ENCODE data around the gene POLR2B.
A peak's percentile ranks its signal among the peaks of the same experiment; 100 is the strongest.
"Not testable (repeated sequence)": the region's sequence is repeated elsewhere in the genome, so short reads cannot be mapped to it uniquely, and the experiment has no call there.

POLR2B gene

DNA sequence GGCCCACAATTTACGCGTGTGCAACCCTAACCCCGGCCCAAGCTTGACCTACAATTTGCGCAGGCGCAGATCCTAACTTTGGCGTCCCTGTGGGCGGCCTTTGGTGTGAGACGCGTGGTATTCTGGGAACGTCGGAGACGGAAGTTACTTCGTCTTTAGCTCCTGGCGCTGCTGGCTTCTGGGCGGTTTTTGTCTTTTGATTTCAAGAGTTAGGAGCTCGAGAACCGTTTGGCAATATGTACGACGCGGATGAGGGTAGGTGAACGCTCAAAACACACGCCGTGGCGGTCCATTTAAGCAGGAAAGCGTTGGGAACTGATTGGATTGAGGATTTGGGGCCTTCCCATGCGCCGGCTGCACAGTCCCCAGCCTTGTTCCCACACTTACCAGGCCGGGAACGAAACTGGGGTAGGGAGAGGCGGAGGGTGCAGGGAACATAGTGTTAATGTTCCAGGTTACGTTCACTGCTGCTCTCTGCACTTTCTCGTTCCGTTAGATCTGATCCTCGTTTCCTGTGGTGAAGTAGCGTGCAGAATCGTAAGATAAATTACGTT lies at the start of gene POLR2B:
TSS of gene POLR2B (plus strand) at position 147 of the 554 bp plus-strand sequence. CDS start at position 237, 90 bp downstream.
- DNase-seq (ENCODE audit: low read depth in 2 of 2), result peak; percentile 53 to 60

DNA sequence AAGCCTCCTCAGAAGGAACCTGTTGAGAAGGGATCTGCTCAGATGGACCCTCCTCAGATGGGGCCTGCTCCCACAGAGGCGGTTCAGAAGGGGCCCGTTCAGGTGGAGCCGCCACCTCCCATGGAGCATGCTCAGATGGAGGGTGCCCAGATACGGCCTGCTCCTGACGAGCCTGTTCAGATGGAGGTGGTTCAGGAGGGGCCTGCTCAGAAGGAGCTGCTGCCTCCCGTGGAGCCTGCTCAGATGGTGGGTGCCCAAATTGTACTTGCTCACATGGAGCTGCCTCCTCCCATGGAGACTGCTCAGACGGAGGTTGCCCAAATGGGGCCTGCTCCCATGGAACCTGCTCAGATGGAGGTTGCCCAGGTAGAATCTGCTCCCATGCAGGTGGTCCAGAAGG lies 48.1 kb upstream of the POLR2B start:
- no peak for DNase-seq (ENCODE audit: low read depth in 2 of 2)

DNA sequence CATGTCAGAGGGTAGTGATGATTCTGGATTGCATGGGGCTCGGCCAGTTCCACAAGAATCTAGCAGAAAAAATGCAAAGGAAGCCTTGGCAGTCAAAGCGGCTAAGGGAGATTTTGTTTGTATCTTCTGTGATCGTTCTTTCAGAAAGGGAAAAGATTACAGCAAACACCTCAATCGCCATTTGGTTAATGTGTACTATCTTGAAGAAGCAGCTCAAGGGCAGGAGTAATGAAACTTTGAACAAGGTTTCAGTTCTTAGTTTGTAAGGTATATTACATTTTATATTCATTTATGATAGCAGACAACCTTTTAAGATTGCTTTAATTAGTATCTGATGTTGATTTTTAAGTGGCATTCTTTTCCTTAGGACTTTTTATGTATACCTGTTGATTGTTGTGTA lies 46.8 kb upstream of the POLR2B start:
- DNase-seq (ENCODE audit: low read depth in 2 of 2), result no peak

DNA sequence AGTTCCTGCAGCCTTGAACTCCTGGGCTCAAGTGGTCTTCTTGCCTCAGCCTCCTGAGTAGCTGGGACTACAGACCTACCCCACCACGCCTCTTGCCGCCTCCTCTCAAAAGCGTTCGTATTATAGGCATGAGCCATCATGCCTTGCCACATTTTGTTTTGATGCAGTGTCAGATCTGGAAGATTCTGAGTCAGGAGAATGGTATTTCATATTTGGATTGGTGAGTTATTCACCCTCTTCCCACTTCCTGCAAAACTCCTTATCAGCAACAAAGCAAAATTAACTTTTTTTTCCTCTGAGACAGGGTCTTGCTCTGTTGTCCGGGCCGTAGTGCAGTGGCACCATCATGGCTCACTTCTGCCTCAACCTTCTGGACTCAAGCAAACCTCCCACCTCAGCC lies 41.4 kb upstream of the POLR2B start:
- no peak for DNase-seq (ENCODE audit: low read depth in 2 of 2)

DNA sequence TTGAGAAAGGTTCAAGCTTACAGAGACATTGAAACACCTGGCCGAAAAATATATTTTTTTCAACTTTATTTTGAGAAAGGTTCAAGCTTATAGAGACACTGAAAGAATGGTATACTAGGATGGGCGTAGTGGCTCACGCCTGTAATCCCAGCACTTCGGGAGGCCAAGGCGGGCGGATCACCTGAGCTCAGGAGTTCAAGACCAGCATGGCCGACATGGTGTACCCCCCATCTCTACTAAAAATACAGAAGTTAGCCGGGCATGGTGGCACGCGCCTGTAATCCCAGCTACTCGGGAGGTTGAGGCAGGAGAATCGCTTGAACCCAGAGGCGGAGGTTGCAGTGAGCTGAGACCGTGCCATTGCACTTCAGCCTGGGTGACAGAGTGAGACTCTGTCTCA lies 38.9 kb upstream of the POLR2B start:
- DNase-seq (ENCODE audit: low read depth in 2 of 2), result not testable (repeated sequence)

DNA sequence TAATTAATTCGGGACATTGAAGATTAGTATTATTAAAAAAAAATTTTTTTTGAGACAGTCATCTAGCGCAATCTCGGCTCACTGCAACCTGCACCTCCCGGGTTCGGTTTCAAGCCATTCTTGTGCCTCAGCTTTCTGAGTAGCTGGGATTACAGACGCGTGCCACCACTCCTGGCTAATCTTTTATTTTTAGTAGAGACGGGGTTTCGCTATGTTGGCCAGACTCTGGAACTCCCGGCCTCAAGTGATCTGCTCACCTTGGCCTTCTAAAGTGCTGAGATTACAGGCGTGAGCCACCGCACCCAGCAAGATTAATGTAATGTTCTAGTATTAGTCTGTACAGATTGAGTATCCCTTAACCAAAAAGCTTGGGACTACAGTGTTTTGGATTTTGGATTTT lies 38.3 kb upstream of the POLR2B start:
- DNase-seq (ENCODE audit: low read depth in 2 of 2), result no peak

DNA sequence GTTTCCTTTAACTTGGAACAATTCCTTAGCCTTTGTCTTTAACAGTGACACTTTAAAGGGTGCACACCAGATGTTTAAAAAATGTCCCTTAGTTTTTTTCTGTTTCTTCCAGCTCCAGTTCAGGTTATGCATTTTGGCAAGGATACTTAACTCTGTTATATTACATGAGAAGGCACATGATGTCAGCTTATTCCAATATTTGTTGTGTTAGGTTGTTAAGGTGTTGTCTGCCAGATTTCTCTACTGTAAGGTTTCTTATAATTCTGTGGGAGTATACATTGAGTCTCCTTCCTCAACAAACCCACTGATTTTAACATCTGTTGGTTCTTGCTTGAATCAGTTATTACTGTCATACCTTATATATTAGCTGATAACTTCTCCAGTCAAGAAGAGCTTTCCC lies 37.7 kb upstream of the POLR2B start:
- DNase-seq (ENCODE audit: low read depth in 2 of 2), result no peak

DNA sequence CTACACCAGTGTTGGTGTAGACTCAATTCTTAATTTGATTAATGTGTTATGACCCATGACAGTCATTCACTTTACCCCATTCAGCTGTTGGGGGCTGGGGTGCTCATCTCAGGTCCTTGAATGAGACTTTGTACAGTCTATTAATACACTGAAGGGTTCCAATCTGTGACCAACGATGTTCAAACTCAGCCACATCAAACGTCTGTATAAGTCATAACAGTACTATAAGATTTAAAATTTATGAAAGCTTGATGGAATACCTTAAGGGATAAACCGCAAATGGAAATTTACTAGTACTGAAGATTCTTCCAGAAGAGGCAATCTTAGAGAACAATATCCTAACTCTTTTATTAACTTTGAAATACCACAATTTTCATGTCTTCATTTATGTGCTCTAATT lies 37.3 kb upstream of the POLR2B start:
- DNase-seq (ENCODE audit: low read depth in 2 of 2), result no peak

DNA sequence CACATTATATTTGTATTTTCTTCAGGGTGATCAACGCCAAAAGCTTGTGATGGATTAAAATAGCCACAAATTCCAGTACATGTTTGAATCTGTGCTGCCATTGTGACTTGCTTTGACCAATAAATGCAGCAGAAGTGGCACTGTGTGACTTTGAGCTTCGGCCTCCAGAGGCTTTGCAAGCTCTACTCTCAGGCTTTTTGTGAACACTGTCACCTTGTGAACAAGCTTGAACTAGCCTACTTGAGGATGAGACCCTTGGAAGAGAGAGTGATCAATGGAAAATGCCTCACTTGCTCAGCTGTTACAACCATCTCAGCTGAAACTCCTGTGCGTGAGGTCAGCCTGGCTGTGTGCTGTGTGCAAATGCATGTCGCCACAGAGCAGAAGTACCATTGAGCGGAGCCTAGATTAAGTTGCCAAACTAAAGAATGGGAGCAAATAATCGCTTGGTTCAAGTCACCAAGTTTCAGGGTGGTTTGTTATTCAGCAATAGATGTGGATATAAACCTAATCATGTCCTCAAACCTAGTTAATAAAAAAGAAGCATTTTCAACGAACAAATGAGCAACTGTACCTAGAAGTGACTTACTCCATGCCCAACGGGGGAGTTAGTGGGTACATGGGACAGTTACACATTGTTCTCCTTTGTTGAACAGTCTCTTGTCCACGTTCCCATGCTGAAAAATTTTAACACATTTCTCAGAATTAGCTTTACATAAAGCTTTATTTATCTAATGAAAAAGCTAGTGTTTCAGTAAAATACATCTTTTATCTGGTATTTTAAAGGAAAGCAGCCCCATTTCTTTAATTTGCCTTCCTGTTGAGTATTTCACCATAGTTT lies 24.8 kb upstream of the POLR2B start:
- DNase-seq (ENCODE audit: low read depth in 2 of 2), result no peak

DNA sequence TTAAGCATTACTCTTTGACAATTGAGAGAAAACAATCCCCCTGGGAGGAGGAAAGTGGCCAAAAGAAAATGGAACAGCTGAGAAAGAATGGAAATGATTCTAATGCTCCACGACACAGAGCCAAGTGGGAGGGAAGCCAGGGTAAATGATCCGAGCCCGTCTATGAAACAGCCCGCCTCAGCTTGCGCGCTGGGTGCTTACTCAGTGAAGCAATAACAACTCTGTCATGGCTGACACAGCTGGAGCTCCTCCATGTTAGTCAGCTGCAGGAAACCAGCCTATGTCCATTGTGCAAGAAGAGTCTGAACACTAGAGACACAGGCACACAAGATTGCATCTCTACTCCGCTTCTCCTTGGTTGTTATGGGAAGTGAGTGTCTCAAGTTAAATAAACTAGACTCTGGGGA lies 20.6 kb upstream of the POLR2B start:
- no peak for DNase-seq (ENCODE audit: low read depth in 2 of 2)

DNA sequence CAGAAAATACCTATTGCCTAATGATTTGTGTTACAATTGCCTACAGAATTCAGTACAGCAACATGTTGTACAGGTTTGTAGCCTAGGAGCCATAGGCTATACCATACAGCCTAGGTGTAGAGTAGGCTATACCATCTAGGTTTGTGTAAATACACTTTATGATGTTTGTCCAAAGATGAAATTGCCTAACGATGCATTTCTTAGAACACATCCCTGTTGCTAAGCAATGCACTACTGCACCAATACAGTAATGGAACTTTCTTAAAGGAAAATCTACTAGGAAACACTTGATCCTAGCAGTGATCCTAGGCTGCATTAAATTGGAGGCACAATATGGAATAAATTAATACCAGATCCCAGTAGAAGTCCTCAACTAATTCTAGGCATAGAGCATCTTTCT lies 19.6 kb upstream of the POLR2B start:
- no peak for DNase-seq (ENCODE audit: low read depth in 2 of 2)

DNA sequence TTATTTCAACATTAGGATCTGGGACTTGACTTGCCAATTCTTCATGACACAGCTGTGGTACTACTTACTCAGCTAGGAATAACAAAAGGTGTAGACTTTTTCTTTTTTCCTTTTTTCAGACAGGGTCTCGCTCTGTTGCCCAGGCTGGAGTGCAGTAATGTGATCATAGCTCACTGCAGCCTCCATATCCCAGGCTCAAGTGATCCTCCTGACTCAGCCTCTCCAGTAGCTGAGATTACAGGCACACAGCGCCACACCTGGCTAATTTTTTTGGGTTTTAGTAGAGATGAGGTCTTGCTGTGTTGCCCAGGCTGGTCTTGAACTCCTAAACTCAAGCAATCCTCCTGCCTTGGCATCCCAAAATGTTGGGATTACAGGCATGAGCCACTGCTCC lies 17.6 kb upstream of the POLR2B start:
- DNase-seq (ENCODE audit: low read depth in 2 of 2), result no peak

DNA sequence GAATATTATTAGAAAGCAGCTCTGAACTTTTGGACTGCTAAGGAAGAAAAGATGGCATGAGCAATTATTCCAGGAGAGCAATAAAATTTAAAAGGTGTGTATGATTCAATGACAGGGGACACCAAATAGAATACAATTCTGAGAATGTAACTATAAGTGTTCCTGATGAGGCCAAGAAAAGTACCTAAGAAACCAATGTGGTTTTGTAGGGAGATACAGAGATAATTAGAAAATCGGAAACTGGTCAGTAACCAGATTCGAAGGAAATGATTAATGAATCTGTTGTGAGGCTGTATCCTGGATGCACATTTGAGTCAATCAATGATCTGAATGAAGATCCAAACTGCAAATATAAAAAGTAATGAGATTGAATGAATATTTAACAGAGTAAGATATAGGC lies 7.3 kb upstream of the POLR2B start:
- no peak for DNase-seq (ENCODE audit: low read depth in 2 of 2)

DNA sequence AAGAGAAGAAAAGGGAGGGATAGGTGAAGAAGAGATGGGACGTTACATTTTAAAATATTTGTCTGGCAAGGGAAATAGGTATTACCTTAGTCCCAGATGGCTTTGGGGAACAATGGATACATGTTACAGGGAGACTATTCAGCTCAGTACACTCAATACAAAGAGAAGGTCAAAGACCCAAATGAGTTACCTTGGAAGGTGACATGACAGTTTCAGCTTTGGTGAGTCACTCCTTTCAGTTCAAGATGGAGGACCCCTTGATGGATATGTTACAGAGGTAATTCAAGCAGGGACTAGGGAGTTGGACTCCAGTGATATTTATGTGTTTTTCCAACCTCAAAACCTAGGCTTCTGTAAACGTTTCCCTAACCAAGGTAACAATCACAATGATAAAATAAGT lies 6.3 kb upstream of the POLR2B start:
- DNase-seq (ENCODE audit: low read depth in 2 of 2), result no peak

DNA sequence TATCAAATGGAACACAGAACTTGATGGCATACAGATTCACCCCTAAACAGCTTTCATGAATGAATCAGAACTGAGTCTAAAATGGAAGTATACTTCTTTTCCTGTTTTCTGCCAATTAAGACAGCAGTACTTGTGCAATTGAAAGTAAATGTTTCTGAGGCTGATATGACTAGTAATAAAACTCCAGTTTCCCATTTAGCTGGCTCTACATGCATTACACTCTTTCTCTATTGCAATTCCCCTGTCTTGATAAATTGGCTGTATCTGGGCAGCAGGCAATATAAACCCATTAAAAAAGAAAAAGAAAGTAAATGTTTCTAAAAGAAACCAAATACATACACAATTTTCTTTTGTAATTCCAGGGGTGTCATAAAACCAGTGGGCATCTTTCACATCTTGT lies 5.9 kb upstream of the POLR2B start:
- DNase-seq (ENCODE audit: low read depth in 2 of 2), result no peak

DNA sequence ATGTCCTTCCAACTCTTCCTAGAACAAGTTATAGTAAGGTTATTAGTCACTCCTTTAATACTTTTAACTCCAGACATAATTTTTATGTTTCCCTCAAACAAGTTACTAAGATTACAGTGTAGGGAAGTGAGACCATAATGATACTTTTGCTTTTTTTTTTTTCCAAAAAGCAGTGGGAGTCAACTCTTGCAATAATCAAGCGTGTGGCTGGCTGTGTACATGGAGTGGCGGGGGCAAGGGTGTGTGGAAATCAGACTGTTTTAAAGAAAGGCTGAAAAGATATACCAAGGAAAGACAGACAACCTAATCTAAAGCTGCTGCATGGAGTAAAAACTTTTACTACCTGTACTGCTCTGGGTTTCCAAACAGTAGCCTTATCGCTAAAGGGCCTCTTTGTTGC lies 5.4 kb upstream of the POLR2B start:
- DNase-seq (ENCODE audit: low read depth in 2 of 2), result no peak

DNA sequence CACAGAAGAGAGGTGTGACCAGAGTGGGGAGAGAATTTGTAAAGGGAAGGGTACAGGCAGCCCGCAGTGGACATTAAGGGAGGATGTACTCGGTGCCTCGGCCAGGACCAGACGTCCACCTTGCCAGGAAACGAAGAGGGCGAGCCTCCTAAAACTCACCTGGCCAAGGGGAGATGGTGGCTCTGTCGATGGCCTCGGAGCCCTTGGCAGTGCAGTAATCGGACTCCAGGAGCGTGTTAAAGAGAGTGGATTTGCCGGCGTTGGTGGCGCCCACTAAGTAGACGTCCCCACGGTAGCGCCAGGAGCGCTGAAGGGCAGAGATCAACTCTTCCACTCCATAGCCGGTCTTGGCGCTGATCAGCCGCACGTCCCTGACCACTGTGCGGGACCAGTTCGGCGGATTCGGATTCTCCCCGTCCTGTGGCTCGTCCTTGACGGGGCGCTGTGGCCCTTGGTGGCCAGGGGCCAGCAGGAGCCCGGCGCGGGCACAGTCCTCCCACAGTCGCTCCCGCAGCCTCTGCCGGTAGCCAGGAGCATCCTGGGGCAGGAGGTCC lies 2.3 kb upstream of the POLR2B start:
- no peak for DNase-seq (ENCODE audit: low read depth in 2 of 2)

DNA sequence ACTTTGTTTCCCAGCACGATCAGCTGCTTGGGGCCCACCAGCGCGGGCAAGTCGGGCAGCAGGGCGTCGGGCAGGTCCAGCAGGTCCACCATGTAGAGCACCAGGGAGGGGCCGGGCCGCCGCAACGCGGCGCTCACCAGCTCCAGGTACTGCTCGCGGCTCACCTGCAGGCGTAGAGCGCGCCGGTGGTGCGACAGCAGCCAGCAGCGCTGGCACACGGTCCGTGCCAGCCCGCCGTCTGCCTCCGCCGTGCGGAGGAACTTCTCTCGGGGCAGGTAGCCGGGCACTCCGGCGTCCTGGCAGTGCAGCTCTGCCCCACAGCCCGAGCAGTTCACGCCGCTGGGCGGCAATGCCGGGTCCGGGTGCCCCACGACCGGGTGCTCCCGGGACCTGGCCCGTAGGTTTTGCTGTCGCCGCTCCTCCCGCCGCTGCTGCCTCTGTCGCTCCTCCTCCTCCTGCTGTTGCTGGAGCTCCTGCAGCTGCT lies 1.8 kb upstream of the POLR2B start:
- DNase-seq (ENCODE audit: low read depth in 2 of 2), result peak in 1 of 2 donors; percentile 25

DNA sequence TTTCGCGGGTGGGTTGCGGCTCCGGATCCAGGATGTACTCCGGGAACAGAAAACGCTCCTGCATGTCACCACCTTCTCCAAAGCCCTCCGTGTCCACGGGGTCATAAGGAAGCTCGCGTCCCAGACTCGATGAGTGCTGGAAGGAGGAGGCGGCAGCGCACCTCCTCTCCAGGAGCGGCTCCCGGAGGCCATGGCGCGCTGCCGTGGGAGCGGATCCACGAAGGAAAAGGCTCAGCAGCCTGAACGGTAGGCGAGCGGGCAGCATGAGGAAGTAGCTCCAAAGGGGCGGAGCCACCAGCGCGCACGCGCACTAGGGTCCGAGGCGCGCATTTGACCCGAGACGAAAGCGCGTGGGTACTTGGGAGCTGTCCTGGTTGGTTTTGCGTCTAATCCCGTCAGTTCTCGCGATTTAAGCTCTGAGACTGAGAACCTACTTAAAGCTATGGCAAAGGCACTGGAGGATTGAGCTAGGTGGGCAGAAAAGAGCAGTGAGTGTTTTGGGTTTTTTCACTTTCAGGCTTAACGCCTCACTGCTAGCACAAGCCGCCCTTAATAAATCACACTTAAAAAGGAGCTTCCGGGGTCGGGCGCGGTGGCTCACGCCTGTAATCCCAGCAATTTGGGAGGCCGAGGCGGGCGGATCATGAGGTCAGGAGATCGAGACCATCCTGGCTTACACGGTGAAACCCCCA lies 1.2 kb upstream of the POLR2B start, which contains the start of gene NOA1:
TSS of gene NOA1 (minus strand) at position 286 of the 692 bp plus-strand sequence. CDS start at position 265, 21 bp downstream.
- DNase-seq (ENCODE audit: low read depth in 2 of 2), result peak; percentile 96 to 97

DNA sequence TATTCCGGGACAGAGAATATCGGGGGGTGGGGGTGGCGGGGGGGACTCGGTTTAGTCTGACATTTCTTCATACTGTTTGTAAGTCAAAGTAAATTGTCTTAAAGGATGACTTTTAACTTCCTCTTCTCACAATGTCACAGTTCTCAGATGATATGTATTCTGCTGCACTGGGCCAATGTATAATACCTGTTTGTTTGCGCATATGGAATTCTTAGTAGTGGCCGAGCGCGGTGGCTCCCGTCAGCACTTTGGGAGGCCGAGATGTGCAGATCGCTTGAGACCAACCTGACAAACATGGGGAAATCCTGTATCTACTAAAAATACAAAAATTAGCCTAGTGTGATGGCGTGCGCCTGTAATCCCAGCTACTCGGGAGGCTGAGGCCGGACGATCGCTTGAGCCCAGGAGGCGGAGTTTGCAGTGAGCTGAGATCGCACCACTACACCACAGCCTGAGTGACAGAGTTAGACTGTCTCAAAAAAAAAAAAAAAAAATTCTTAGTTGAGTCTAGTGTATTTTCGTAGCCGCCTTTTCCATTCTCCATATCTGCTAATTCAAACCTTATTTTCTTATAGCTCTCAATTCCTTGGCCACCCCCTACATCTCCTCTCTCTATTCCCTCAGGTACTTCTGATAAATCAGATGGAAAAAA lies 851 bp downstream of the POLR2B start:
- DNase-seq (ENCODE audit: low read depth in 2 of 2), result no peak

DNA sequence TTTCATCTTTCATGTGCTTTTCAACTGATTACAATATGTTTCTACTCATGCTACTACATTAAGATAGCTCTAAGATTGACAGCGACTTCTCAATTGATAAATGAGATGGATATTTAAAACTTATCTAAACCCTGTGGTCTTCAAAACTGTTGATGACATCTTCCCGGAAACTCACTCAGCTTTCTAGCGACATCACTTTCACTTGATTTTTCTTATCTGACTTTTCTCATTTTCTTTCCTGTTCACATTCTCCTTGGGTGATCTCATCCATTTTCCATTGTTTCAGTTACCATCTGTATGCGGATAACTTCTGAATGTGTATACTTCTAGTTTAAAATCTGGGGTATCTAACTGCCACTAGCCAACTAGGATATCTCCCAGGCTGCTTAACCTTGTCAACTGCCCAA lies 3.1 kb downstream of the POLR2B start:
- no peak for DNase-seq (ENCODE audit: low read depth in 2 of 2)

DNA sequence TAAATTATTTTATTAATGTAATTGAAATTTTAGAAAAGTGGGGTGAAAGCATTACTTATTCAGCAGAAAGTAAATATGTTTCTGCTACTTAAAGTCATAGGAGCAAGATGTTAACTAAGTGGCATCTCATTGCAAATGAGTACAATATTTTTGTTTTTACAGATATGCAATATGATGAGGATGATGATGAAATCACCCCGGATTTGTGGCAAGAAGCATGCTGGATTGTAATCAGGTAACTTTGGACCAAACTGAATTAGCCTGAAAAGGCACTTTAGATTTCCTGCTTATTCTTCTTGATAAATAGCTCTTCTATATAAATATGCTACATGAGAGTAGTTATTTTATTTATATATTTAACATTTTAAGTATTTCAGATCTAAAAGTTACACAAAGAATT lies 7.5 kb downstream of the POLR2B start:
- DNase-seq (ENCODE audit: low read depth in 2 of 2), result no peak
